GM12878 (cell line): Measurements from ENCODE around the gene ITPR2. TPM values are rescaled to one million over a fixed set of nuclear protein-coding genes. Genes with fewer than 3 reads are reported as not detected.

Experiments
- ATAC-seq: fragments of 200-7000 bp; cut with Tn5 transposase; 3 replicates; pipeline ENCODE4 v1.9.1; 2020; ENCODE audit warnings: mild to moderate bottlenecking, moderate library complexity
- BruUV-seq: library from RNA; stranded (reverse); fragments of 400-500 nt; replicated peaks from 2 replicates; lab custom pipeline; 2021; lab: Mats Ljungman, UMichigan
- CTCF ChIA-PET: fragments of 300-600 bp; sonication (Branson Sonifier 250); formaldehyde crosslinking; extraction: SDS; loops from one replicate; lab custom pipeline; 2021; ENCODE audit warnings: inconsistent platforms; lab: Yijun Ruan, JAX
- POLR2A ChIA-PET: fragments of 350-600 bp; formaldehyde crosslinking; extraction: SDS; loops from one replicate; lab custom pipeline; 2021; ENCODE audit warnings: inconsistent platforms; lab: Charles Lee
- RAD21 ChIA-PET: fragments of 300-600 bp; sonication (Branson Sonifier 250); formaldehyde crosslinking; loops from one replicate; lab custom pipeline; 2023; ENCODE audit warnings: antibody characterized with exemption; ENCODE audit not compliant: unreplicated experiment; lab: Charles Lee
- SMC1A ChIA-PET: fragments of 300-600 bp; sonication (Branson Sonifier 250); formaldehyde crosslinking; loops from one replicate; lab custom pipeline; 2023; ENCODE audit not compliant: unreplicated experiment, uncharacterized antibody; lab: Charles Lee
- DNase-seq: peaks from one replicate; pipeline ENCODE4 v3.0.0-alpha.2; 2011; ENCODE audit warnings: low read depth, low spot score
- FAIRE-seq: peaks from 3 replicates; lab custom pipeline; 2011; peaks lifted over from hg19 to GRCh38; lab: Jason Lieb, UNC
- H2AFZ ChIP-seq: 2 replicates; pipeline ENCODE4 v1.6.0; 2011; ENCODE audit warnings: low read depth, low read length, control low read depth; ENCODE audit not compliant: control insufficient read depth
- H3K27ac ChIP-seq: 2 replicates; pipeline ENCODE4 v1.5.1; 2011; ENCODE audit warnings: control low read depth; ENCODE audit not compliant: control insufficient read depth, insufficient read depth
- H3K27me3 ChIP-seq, 2 experiments: replicated peaks in 1 of 2; 2 replicates each; pipeline versions ENCODE4 v1.6.0 to v1.6.1; 2011; ENCODE audit warnings: low read length in 1 of 2; ENCODE audit not compliant: control insufficient read depth in 2 of 2, insufficient read depth in 2 of 2
- H3K36me3 ChIP-seq, 2 experiments: 2 replicates each; pipeline ENCODE4 v1.5.1; 2011; ENCODE audit warnings: low read length in 1 of 2; ENCODE audit not compliant: control insufficient read depth in 2 of 2, insufficient read depth in 2 of 2
- H3K4me1 ChIP-seq: 2 replicates; pipeline ENCODE4 v1.6.1; 2011; ENCODE audit warnings: mild to moderate bottlenecking, low read length, moderate library complexity, mixed read lengths; ENCODE audit not compliant: control insufficient read depth, insufficient read depth
- H3K4me2 ChIP-seq: 2 replicates; pipeline ENCODE4 v1.6.0; 2011; ENCODE audit warnings: control low read depth; ENCODE audit not compliant: control insufficient read depth, insufficient read depth
- H3K4me3 ChIP-seq: fragments of 200-600 bp; sonication (generic); 2 replicates; pipeline ENCODE4 v1.5.1; 2016
- H3K79me2 ChIP-seq: 2 replicates; pipeline ENCODE4 v1.6.0; 2011; ENCODE audit warnings: low read length; ENCODE audit not compliant: control insufficient read depth, insufficient read depth
- H3K9ac ChIP-seq: 2 replicates; pipeline ENCODE4 v1.8.0; 2011; ENCODE audit warnings: low read length, control low read depth, mixed read lengths; ENCODE audit not compliant: control insufficient read depth, insufficient read depth
- H3K9me3 ChIP-seq: replicated peaks from 3 replicates; pipeline ENCODE4 v1.5.1; 2011; ENCODE audit warnings: mild to moderate bottlenecking, low read length; ENCODE audit not compliant: control insufficient read depth, insufficient read depth
- H4K20me1 ChIP-seq: 2 replicates; pipeline ENCODE4 v1.6.0; 2011; ENCODE audit not compliant: control insufficient read depth, insufficient read depth
- CEBPB ChIP-seq, 2 experiments: fragments of 150-350 bp in 1 of 2; IDR thresholded peaks; 2 replicates each; pipeline ENCODE4 v1.6.1; 2012 to 2014; ENCODE audit warnings: low read depth in 2 of 2, low read length in 2 of 2, borderline replicate concordance in 1 of 2, inconsistent platforms in 1 of 2
- ETV6 ChIP-seq, 2 experiments: fragments of 450-650 bp in 1 of 2; IDR thresholded peaks in 1 of 2; conservative IDR thresholded peaks in 1 of 2; 2 replicates each; pipeline ENCODE4 v1.6.1; 2014; ENCODE audit warnings: antibody characterized with exemption in 1 of 2, borderline replicate concordance in 1 of 2, low read depth in 1 of 2, mild to moderate bottlenecking in 1 of 2, moderate library complexity in 1 of 2
- FOS ChIP-seq: IDR thresholded peaks from 3 replicates; pipeline ENCODE4 v1.6.1; 2011; ENCODE audit warnings: borderline replicate concordance; ENCODE audit not compliant: insufficient read length; ENCODE audit errors: extremely low read depth
- HCFC1 ChIP-seq: fragments of 150-350 bp; IDR thresholded peaks from 2 replicates; pipeline ENCODE4 v1.6.1; 2014; ENCODE audit warnings: low read length
- MAX ChIP-seq: IDR thresholded peaks from 2 replicates; pipeline ENCODE4 v1.6.1; 2012; ENCODE audit warnings: low read depth, low read length, improper control_type of control experiment
- NFXL1 ChIP-seq: fragments of 450-650 bp; IDR thresholded peaks from 2 replicates; pipeline ENCODE4 v1.6.1; 2017; ENCODE audit warnings: antibody characterized with exemption, mild to moderate bottlenecking, borderline replicate concordance
- PAX5 ChIP-seq: IDR thresholded peaks from 2 replicates; pipeline ENCODE4 v1.6.1; 2011; ENCODE audit warnings: low read depth, low read length, borderline replicate concordance
- PKNOX1 ChIP-seq: fragments of 450-650 bp; IDR thresholded peaks from 2 replicates; pipeline ENCODE4 v1.6.1; 2016; ENCODE audit warnings: mild to moderate bottlenecking
- POU2F2 ChIP-seq: IDR thresholded peaks from 3 replicates; pipeline ENCODE4 v1.6.1; 2011; ENCODE audit warnings: low read depth, mild to moderate bottlenecking, low read length, borderline replicate concordance
- RBBP5 ChIP-seq: fragments of 200-600 bp; sonication (generic); conservative IDR thresholded peaks from 2 replicates; pipeline ENCODE4 v1.6.1; 2016
- SMARCA5 ChIP-seq: fragments of 450-650 bp; IDR thresholded peaks from 2 replicates; pipeline ENCODE4 v1.6.1; 2017; ENCODE audit warnings: mild to moderate bottlenecking
- STAT1 ChIP-seq: fragments of 450-650 bp; conservative IDR thresholded peaks from 2 replicates; pipeline ENCODE4 v1.6.1; 2014; ENCODE audit warnings: antibody characterized with exemption, mild to moderate bottlenecking
- STAT3 ChIP-seq: IDR thresholded peaks from 2 replicates; pipeline ENCODE4 v1.6.1; 2011; ENCODE audit warnings: low read depth, low read length, improper control_type of control experiment
- ZZZ3 ChIP-seq: IDR thresholded peaks from 2 replicates; pipeline ENCODE4 v1.6.1; 2011; ENCODE audit warnings: low read depth; ENCODE audit not compliant: control insufficient read depth, insufficient read length
- WGBS: methylation state at CpG from one replicate; pipeline ENCODE4 v1.1.6; 2016; ENCODE audit warnings: low lambda C conversion rate; ENCODE audit not compliant: insufficient replicate concordance, insufficient coverage; ENCODE audit errors: missing lambda C conversion rate; 5-methylcytosine and 5-hydroxymethylcytosine counted together
- in situ Hi-C: fragments of 300-500 bp; cut with MboI; formaldehyde crosslinking; loops from 9 replicates; pipeline ENCODE4 v1.14.3; 2018; ENCODE audit warnings: mixed read lengths
- intact Hi-C: fragments of 100-400 bp; cut with micrococcal nuclease; formaldehyde crosslinking; loops from one replicate; pipeline ENCODE4 v1.14.2; 2022; ENCODE audit not compliant: unreplicated experiment
- polyA plus RNA-seq, 11 experiments: library from polyadenylated mRNA; depleted of rRNA in 4 of 11; unstranded in 6 of 11; stranded (reverse) in 5 of 11; fragments of >200 nt; fragmentation: Nextera tagmentation in 4 of 11; fragmentation: Illumina TruSeq in 1 of 11; extraction: Ambion mirVana in 4 of 11; extraction: Trizol in 1 of 11; gene quantifications; 1 replicate in 1 of 11; 2 replicates in 10 of 11; pipeline versions ENCODE4 v1.2.1 to v1.2.3, GENCODE V29; 2011 to 2016; ENCODE audit warnings: inconsistent platforms in 2 of 11, missing spikeins in 2 of 11, low read depth in 1 of 11
- total RNA-seq, 4 experiments: library from RNA; depleted of rRNA in 3 of 4; stranded (reverse); fragments of >200 nt in 3 of 4; fragmentation: Illumina TruSeq in 1 of 4; extraction: Trizol in 1 of 4; gene quantifications; 2 replicates each; pipeline versions ENCODE4 v1.2.1 to v1.2.3, GENCODE V29; 2013 to 2021
- TF ChIP-seq, protein P1 (sequence below): fragments of 450-650 bp; IDR thresholded peaks from 2 replicates; pipeline ENCODE4 v1.6.1; 2014; ENCODE audit warnings: mild to moderate bottlenecking
- TF ChIP-seq, protein P2 (sequence below): fragments of 450-650 bp; IDR thresholded peaks from 2 replicates; pipeline ENCODE4 v1.6.1; 2017; ENCODE audit warnings: mild to moderate bottlenecking, moderate library complexity

The ITPR2 gene
- total and polyA plus RNA-seq, 10 of the 15 experiments (the other 5 are each of a cell fraction or from before 2014, with no cell fraction given), result 7.5 to 76.2 (median 47.1) TPM

DNA sequence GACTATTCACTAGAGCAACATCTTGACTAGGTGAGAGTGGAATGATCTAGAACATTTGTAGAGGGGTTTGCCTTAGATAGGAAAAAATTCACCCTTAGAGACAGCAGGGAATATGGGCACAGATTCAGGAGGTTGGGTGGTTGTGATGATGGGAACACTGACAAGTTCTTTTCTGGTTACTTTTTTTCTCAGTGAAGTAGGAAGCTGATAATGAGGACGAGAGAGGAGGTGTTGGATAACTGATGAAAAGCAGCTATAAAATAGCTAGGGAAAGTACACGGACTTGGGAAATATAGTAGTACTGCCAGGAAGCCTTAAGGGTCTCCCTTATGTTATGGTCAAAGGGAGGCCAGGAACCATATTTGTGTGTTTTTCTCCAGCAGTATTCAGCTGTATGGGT lies 387.1 kb downstream of the ITPR2 start:
- Histone ChIP-seq H3K79me2 (no peaks in the 10 kb centered on the region), H3K9ac (no peak overlapping the region), H3K4me2 (no peak overlapping the region), H3K4me1 (no peaks in the 10 kb centered on the region), H3K4me3 (no peak overlapping the region), H2AFZ (no peak overlapping the region)
- ATAC-seq, result no peak
- intact Hi-C loops, result no loop called here
- WGBS, result 73% methylated on average over 2 of the region's 2 CpGs
- FAIRE-seq, result peak; percentile 83
- ChIA-PET RAD21 (no interaction called here), SMC1A (interaction anchor here (0.6 to 1.9 kb wide), 6 partner anchors 10 to 327 kb away, joined by 3 to 9 read pairs (median 4); no protein-coding TSS in a partner anchor), CTCF (interaction anchor here (0.9 to 1.3 kb wide), 3 partner anchors 22 to 168 kb away, joined by 3 to 5 read pairs (median 3); no protein-coding TSS in a partner anchor)
- BruUV-seq, result no TSS peak
- TF ChIP-seq MAX (no peak), FOS (no peak), HCFC1 (no peak), ZZZ3 (no peak), RBBP5 (no peak), PKNOX1 (no peak), CEBPB (IDR thresholded peaks at IDR 0.05; ENCODE audit: borderline replicate concordance in 1 of 2, low read depth in 2 of 2, low read length in 2 of 2) (no peak), PAX5 (no peak), ETV6 (conservative IDR thresholded peaks at IDR 0.05 in 1 of 2, IDR thresholded peaks at IDR 0.05 in 1 of 2; ENCODE audit: borderline replicate concordance in 1 of 2, low read depth in 1 of 2) (no peak), STAT1 (no peak), POU2F2 (no peak), SMARCA5 (no peak), STAT3 (no peak), NFXL1 (no peak)
- TF ChIP-seq, protein P1, sequence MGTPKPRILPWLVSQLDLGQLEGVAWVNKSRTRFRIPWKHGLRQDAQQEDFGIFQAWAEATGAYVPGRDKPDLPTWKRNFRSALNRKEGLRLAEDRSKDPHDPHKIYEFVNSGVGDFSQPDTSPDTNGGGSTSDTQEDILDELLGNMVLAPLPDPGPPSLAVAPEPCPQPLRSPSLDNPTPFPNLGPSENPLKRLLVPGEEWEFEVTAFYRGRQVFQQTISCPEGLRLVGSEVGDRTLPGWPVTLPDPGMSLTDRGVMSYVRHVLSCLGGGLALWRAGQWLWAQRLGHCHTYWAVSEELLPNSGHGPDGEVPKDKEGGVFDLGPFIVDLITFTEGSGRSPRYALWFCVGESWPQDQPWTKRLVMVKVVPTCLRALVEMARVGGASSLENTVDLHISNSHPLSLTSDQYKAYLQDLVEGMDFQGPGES, result no peak
- TF ChIP-seq, protein P2, sequence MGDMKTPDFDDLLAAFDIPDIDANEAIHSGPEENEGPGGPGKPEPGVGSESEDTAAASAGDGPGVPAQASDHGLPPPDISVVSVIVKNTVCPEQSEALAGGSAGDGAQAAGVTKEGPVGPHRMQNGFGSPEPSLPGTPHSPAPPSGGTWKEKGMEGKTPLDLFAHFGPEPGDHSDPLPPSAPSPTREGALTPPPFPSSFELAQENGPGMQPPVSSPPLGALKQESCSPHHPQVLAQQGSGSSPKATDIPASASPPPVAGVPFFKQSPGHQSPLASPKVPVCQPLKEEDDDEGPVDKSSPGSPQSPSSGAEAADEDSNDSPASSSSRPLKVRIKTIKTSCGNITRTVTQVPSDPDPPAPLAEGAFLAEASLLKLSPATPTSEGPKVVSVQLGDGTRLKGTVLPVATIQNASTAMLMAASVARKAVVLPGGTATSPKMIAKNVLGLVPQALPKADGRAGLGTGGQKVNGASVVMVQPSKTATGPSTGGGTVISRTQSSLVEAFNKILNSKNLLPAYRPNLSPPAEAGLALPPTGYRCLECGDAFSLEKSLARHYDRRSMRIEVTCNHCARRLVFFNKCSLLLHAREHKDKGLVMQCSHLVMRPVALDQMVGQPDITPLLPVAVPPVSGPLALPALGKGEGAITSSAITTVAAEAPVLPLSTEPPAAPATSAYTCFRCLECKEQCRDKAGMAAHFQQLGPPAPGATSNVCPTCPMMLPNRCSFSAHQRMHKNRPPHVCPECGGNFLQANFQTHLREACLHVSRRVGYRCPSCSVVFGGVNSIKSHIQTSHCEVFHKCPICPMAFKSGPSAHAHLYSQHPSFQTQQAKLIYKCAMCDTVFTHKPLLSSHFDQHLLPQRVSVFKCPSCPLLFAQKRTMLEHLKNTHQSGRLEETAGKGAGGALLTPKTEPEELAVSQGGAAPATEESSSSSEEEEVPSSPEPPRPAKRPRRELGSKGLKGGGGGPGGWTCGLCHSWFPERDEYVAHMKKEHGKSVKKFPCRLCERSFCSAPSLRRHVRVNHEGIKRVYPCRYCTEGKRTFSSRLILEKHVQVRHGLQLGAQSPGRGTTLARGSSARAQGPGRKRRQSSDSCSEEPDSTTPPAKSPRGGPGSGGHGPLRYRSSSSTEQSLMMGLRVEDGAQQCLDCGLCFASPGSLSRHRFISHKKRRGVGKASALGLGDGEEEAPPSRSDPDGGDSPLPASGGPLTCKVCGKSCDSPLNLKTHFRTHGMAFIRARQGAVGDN, result no peak
- TF ChIP-seq, all 136 proteins: peak for 0
- DNase-seq, result no peak
- Histone ChIP-seq H3K36me3 (0 out of 4 replicates have a peak, but pooled peaks cover 0 to 2% of the 10 kb centered on the region in 2 experiments), H3K27me3 (no peaks in the 10 kb centered on the region), H3K9me3 (no peaks in the 10 kb centered on the region), H3K27ac (no peak overlapping the region), H4K20me1 (no peaks in the 10 kb centered on the region)
- POLR2A ChIA-PET, result interaction anchor here (0.6 to 1.4 kb wide), 2 partner anchors 48 to 294 kb away, joined by 4 read pairs; no protein-coding TSS in a partner anchor
- in situ Hi-C loops, result no loop called here
